Spleen (tissue), 11 donors: Measurements from ENCODE around the gene ANKRD66. TPM values are rescaled to one million over a fixed set of nuclear protein-coding genes. Genes with fewer than 3 reads are reported as not detected.
"Not testable (repeated sequence)": the region's sequence is repeated elsewhere in the genome, so short reads cannot be mapped to it uniquely, and the experiment has no call there.

Experiments used
- DNase-seq: peaks from one replicate; pipeline ENCODE4 v3.0.0-alpha.2; 2020
- H3K27ac ChIP-seq, 8 donors: fragments of 200-600 bp; sonication (generic) in 7 of 8; 1 replicate in 4 of 8; 2 replicates in 4 of 8; pipeline versions ENCODE4 v1.5.0 to v1.8.0; 2016 to 2021; ENCODE audit warnings: inconsistent platforms in 4 of 8, mild to moderate bottlenecking in 4 of 8, moderate library complexity in 1 of 8
- H3K27me3 ChIP-seq, 7 donors: fragments of 200-600 bp; sonication (generic) in 6 of 7; replicated peaks in 1 of 7; 1 replicate in 4 of 7; 2 replicates in 3 of 7; pipeline versions ENCODE4 v1.5.0 to v1.8.0; 2016 to 2021; ENCODE audit warnings: inconsistent platforms in 3 of 7, mild to moderate bottlenecking in 1 of 7
- H3K36me3 ChIP-seq, 6 donors: fragments of 200-600 bp; sonication (generic) in 5 of 6; 1 replicate in 4 of 6; 2 replicates in 2 of 6; pipeline versions ENCODE4 v1.5.0 to v1.8.0; 2016 to 2021; ENCODE audit warnings: inconsistent platforms in 2 of 6
- H3K4me1 ChIP-seq, 6 donors: fragments of 200-600 bp; sonication (generic) in 5 of 6; 1 replicate in 3 of 6; 2 replicates in 3 of 6; pipeline versions ENCODE4 v1.5.0 to v1.8.0; 2016 to 2021; ENCODE audit warnings: inconsistent platforms in 3 of 6
- H3K4me3 ChIP-seq, 8 donors: fragments of 200-600 bp; sonication (generic) in 7 of 8; 1 replicate in 4 of 8; 2 replicates in 4 of 8; pipeline versions ENCODE4 v1.5.0 to v1.8.0; 2016 to 2021; ENCODE audit warnings: inconsistent platforms in 4 of 8, mild to moderate bottlenecking in 4 of 8, moderate library complexity in 2 of 8
- H3K9me3 ChIP-seq, 8 donors: fragments of 200-600 bp; sonication (generic) in 7 of 8; 1 replicate in 4 of 8; 2 replicates in 4 of 8; pipeline versions ENCODE4 v1.5.0 to v1.8.0; 2016 to 2021; ENCODE audit warnings: inconsistent platforms in 4 of 8
- POLR2A ChIP-seq, 3 donors: fragments of 450-650 bp; IDR thresholded peaks; one replicate each; pipeline ENCODE4 v1.5.1; 2017; ENCODE audit warnings: antibody characterized with exemption in 3 of 3, mild to moderate bottlenecking in 1 of 3
- POLR2AphosphoS5 ChIP-seq, 3 donors: sonication (generic); formaldehyde crosslinking; IDR thresholded peaks; one replicate each; pipeline ENCODE4 v1.5.1; 2017; ENCODE audit warnings: antibody characterized with exemption in 3 of 3
- WGBS, 5 donors: extraction: QIAGEN DNeasy Blood & Tissue Kit in 3 of 5; methylation state at CpG; one replicate each; pipeline versions ENCODE4 v1.1.5 to v1.1.7; 2013 to 2018; 5-methylcytosine and 5-hydroxymethylcytosine counted together
- intact Hi-C: fragments of 100-400 bp; cut with DNase I; formaldehyde crosslinking; loops from one replicate; pipeline ENCODE4 v1.15.0; 2023; ENCODE audit warnings: low total_unique reads
- polyA plus RNA-seq, 3 donors: library from polyadenylated mRNA; stranded (reverse); fragments of 200-250 nt; gene quantifications; one replicate each; pipeline ENCODE4 v1.2.1, GENCODE V29; 2013
- total RNA-seq, 7 donors: library from RNA; depleted of rRNA in 3 of 7; stranded (reverse); fragments of >200 nt in 3 of 7; fragmentation: NEBNext Ultra II Directional in 4 of 7; extraction: Animal tissue kit (Norgen Biotek cat#: 25700) in 4 of 7; gene quantifications; one replicate each; pipeline versions ENCODE4 v1.1.0 to v1.2.1, GENCODE V29; 2016 to 2021
- TF ChIP-seq, protein P1 (sequence below), 11 experiments: fragments of 200-600 bp in 7 of 11; fragments of 450-650 bp in 4 of 11; sonication (generic) in 4 of 11; IDR thresholded peaks in 8 of 11; conservative IDR thresholded peaks in 3 of 11; 1 replicate in 7 of 11; 2 replicates in 4 of 11; pipeline versions ENCODE4 v1.4.0 to v1.8.0; 2016 to 2021; ENCODE audit warnings: antibody characterized with exemption in 11 of 11, inconsistent platforms in 4 of 11, mild to moderate bottlenecking in 1 of 11
- donor health status: healthy with polysubstance abuse.
- donor health status: DM: no; HTN: no; CAD: no; lungs with moderate emphysema.
- donor health status: DM: no; HTN: no; CAD: no.
- donor health status: Bipolar disorder and iron deficiency.
- donor health status: healthy.
- donor health status: DM: no; HTN: no; CAD: no.
- donor health status: DM: yes; HTN: yes; CAD: no.

Gene ANKRD66
- total and polyA plus RNA-seq, 10 donors, result not detected

DNA sequence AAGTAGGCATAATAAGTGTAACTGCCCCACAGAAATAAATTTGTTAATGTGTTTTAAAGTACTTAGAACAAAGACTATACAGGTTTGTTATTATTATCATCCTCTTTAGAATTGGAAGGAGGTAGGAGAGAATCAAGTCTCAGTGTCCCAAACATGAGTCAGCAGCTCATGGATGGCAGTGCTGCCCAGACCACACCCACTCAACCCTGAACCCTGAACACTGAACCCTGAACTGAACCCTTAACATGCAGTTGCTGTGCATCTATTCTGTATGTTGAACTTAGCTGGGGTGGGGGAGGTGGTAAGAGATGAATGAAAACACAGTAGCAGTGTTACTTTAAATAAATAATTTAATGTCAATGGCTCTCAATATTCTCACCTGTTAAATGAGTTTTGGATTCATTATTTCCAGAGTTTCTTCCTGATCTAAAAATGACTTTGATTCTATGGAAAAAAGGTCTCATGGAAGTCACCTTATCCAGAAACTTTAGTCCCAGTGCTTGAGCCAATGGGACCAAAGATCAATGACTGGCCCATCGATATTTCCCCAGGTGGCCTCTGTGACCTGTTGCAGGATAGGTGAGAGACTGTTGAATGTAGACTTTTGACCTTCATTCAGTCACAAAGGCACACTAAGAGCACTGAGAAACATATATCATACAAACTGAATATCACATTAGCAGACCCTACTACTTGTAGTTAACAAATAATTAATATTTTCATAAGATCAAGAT, 3.1 kb upstream of the ANKRD66 start:
- Histone ChIP-seq H3K4me1 (no peaks in the 10 kb centered on the region), H3K36me3 (no peaks in the 10 kb centered on the region), H3K4me3 (no peak overlapping the region), H3K27me3 (no peaks in the 10 kb centered on the region), H3K9me3 (no peaks in the 10 kb centered on the region), H3K27ac (no peak overlapping the region)
- TF ChIP-seq, protein P1, sequence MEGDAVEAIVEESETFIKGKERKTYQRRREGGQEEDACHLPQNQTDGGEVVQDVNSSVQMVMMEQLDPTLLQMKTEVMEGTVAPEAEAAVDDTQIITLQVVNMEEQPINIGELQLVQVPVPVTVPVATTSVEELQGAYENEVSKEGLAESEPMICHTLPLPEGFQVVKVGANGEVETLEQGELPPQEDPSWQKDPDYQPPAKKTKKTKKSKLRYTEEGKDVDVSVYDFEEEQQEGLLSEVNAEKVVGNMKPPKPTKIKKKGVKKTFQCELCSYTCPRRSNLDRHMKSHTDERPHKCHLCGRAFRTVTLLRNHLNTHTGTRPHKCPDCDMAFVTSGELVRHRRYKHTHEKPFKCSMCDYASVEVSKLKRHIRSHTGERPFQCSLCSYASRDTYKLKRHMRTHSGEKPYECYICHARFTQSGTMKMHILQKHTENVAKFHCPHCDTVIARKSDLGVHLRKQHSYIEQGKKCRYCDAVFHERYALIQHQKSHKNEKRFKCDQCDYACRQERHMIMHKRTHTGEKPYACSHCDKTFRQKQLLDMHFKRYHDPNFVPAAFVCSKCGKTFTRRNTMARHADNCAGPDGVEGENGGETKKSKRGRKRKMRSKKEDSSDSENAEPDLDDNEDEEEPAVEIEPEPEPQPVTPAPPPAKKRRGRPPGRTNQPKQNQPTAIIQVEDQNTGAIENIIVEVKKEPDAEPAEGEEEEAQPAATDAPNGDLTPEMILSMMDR (IDR thresholded peaks at IDR 0.05 in 8 of 11, conservative IDR thresholded peaks at IDR 0.05 in 3 of 11), result no peak
- no peak for TF ChIP-seq POLR2AphosphoS5 (IDR thresholded peaks at IDR 0.05)
- no peak for TF ChIP-seq POLR2A (IDR thresholded peaks at IDR 0.05)
- WGBS, 5 donors, result 76 to 97% (median 89%) methylated on average over 1 of the region's 1 CpG
- intact Hi-C loops, result no loop called here
- DNase-seq, result no peak

DNA sequence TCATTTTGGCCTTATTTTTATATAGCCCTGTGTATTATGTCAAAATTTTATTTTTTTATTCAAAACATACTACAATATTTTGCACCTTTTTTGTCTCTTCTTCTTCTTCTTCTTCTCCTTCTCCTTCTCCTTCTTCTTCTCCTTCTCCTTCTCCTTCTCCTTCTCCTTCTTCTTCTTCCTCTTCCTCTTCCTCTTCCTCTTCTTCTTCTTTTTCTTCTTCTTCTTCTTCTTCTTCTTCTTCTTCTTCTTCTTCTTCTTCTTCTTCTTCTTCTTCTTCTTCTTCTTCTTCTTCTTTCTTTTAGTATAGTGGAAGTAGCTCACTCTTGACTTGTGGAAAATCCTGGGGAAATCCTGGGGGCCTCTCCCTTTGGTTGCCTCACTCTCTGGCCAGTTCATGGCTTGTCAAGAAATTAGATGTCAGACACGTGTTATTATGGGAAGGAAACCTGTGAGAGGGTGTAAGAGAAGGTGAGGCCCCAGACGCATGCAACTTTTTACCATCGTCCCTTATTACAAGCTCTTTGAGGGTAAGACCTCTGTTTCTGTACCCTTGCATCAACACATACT, 2.5 kb upstream of the ANKRD66 start:
- WGBS, 5 donors, result 65 to 84% (median 82%) methylated on average over 3 of the region's 3 CpGs
- H3K36me3 ChIP-seq, H3K4me1 ChIP-seq: not testable (repeated sequence)

DNA sequence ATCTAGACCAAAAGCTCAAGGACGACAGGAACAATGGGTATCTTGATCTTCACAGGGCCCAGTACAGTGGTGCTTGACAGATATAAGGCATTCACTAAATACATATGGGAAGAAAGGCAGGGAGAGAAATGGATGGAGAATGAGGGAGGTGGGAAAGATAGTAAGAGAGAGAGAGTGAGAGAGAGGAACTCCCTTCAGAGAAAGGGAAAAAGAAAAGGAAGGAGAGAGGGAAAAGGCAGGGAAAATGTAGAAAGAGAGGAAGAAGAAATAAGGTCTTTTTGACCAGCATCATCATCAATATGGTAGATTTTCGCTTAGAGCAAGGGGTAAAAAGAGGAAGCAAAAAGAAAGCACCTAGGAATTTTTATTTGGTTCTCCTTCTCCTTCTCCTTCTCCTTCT, 760 bp upstream of the ANKRD66 start:
- intact Hi-C loops, result no loop called here
- TF ChIP-seq, protein P1 (IDR thresholded peaks at IDR 0.05 in 8 of 11, conservative IDR thresholded peaks at IDR 0.05 in 3 of 11), result no peak
- no peaks in the 10 kb centered on the region for H3K27me3 ChIP-seq
- no peaks in the 10 kb centered on the region for H3K36me3 ChIP-seq
- no peak overlapping the region for H3K4me3 ChIP-seq
- no peak overlapping the region for H3K27ac ChIP-seq
- no peak for DNase-seq
- H3K4me1 ChIP-seq, result no peaks in the 10 kb centered on the region
- WGBS, 5 donors, result 50 to 67% (median 57%) methylated on average over 2 of the region's 2 CpGs
- H3K9me3 ChIP-seq, result no peaks in the 10 kb centered on the region

More for the DNA sequence above, 2.5 kb upstream of the ANKRD66 start:
- H3K27ac ChIP-seq, H3K27me3 ChIP-seq, H3K4me3 ChIP-seq, H3K9me3 ChIP-seq, intact Hi-C loops, DNase-seq: not testable (repeated sequence)

DNA sequence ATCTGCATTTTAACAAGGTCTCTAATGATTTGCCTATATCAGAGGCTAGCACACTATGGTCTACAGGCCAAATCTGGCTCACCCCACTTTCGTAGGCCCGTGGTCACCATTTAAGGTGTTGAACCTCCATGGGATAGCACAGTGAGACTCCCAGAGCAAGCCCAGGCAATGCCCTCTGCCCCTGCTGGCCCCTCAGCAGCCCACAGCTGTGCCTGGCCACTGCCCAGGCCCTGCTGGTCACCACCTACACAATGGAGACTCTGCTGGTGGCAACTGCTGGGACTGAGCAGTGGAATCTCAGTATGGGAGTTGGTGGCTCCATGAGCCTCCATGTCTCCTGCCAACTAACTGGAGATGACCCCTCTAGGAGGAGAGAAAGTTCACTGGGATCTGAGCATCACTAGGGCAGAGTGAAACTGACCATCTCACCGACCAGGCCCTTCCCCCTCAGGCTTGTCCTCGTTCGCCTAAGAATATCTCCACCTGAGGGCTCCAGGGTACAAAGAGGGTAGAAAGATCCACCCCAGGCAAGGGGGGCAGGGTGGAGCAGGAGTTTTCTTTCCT, 2.3 kb downstream of the ANKRD66 start:
- Histone ChIP-seq H3K27me3 (peaks cover 0 to 13% (median 0%) of the 10 kb centered on the region in 7 donors), H3K27ac (no peak overlapping the region), H3K9me3 (no peaks in the 10 kb centered on the region), H3K36me3 (no peaks in the 10 kb centered on the region), H3K4me1 (no peaks in the 10 kb centered on the region), H3K4me3 (no peak overlapping the region)
- DNase-seq, result no peak
- 90 to 100% (median 93%) methylated on average over 5 of the region's 5 CpGs for WGBS, 5 donors
- intact Hi-C loops, result no loop called here
- TF ChIP-seq, protein P1 (IDR thresholded peaks at IDR 0.05 in 8 of 11, conservative IDR thresholded peaks at IDR 0.05 in 3 of 11), result no peak
- TF ChIP-seq POLR2A (IDR thresholded peaks at IDR 0.05) (no peak), POLR2AphosphoS5 (IDR thresholded peaks at IDR 0.05) (no peak)
